GM12878 (cell line): ENCODE measurements around the gene DNAH17. TPM values are rescaled to one million over a fixed set of nuclear protein-coding genes. Genes with fewer than 3 reads are reported as not detected.

Experiments
- ATF7 ChIP-seq: fragments of 450-650 bp; IDR thresholded peaks from 2 replicates; pipeline ENCODE4 v1.6.1; 2016; ENCODE audit warnings: low read depth, mild to moderate bottlenecking
- CREM ChIP-seq: IDR thresholded peaks from 2 replicates; pipeline ENCODE4 v1.6.1; 2014; ENCODE audit warnings: antibody characterized with exemption, low read depth
- EP300 ChIP-seq, 2 experiments: fragments of 150-350 bp in 1 of 2; IDR thresholded peaks; 2 replicates each; pipeline ENCODE4 v1.6.1; 2011 to 2012; ENCODE audit warnings: low read depth in 2 of 2, low read length in 2 of 2, borderline replicate concordance in 1 of 2, improper control_type of control experiment in 1 of 2, inconsistent platforms in 1 of 2; ENCODE audit not compliant: control insufficient read depth in 1 of 2
- FOXM1 ChIP-seq: IDR thresholded peaks from 2 replicates; pipeline ENCODE4 v1.6.1; 2012; ENCODE audit warnings: low read depth, mild to moderate bottlenecking, inconsistent platforms, low read length, moderate library complexity
- IKZF1 ChIP-seq: fragments of 450-650 bp; conservative IDR thresholded peaks from 2 replicates; pipeline ENCODE4 v1.6.1; 2017; ENCODE audit warnings: antibody characterized with exemption, mild to moderate bottlenecking
- NFYA ChIP-seq: IDR thresholded peaks from 2 replicates; pipeline ENCODE4 v1.6.1; 2011; ENCODE audit warnings: low read depth, mild to moderate bottlenecking, low read length, improper control_type of control experiment, borderline replicate concordance
- PAX8 ChIP-seq: fragments of 450-650 bp; IDR thresholded peaks from 2 replicates; pipeline ENCODE4 v1.6.1; 2017; ENCODE audit warnings: mild to moderate bottlenecking, moderate library complexity
- RCOR1 ChIP-seq: conservative IDR thresholded peaks from 2 replicates; pipeline ENCODE4 v1.6.1; 2012; ENCODE audit warnings: low read depth, low read length, improper control_type of control experiment
- SMARCA5 ChIP-seq: fragments of 450-650 bp; IDR thresholded peaks from 2 replicates; pipeline ENCODE4 v1.6.1; 2017; ENCODE audit warnings: mild to moderate bottlenecking
- SP1 ChIP-seq: IDR thresholded peaks from one replicate; pipeline ENCODE4 v1.6.1; 2011; ENCODE audit warnings: low read depth, low read length
- SRF ChIP-seq, 2 experiments: IDR thresholded peaks; 2 replicates each; pipeline ENCODE4 v1.6.1; 2011; ENCODE audit warnings: low read depth in 2 of 2, low read length in 2 of 2, mild to moderate bottlenecking in 1 of 2, moderate library complexity in 1 of 2
- STAT1 ChIP-seq: fragments of 450-650 bp; conservative IDR thresholded peaks from 2 replicates; pipeline ENCODE4 v1.6.1; 2014; ENCODE audit warnings: antibody characterized with exemption, mild to moderate bottlenecking
- TCF3 ChIP-seq: IDR thresholded peaks from 2 replicates; pipeline ENCODE4 v1.6.1; 2012; ENCODE audit warnings: low read depth, mild to moderate bottlenecking, low read length, borderline replicate concordance; ENCODE audit not compliant: insufficient read depth
- YBX1 ChIP-seq: fragments of 450-650 bp; IDR thresholded peaks from 2 replicates; pipeline ENCODE4 v1.6.1; 2016; ENCODE audit warnings: antibody characterized with exemption
- ZNF24 ChIP-seq: fragments of 450-650 bp; IDR thresholded peaks from 2 replicates; pipeline ENCODE4 v1.6.1; 2017; ENCODE audit warnings: antibody characterized with exemption, mild to moderate bottlenecking
- polyA plus RNA-seq, 11 experiments: library from polyadenylated mRNA; depleted of rRNA in 4 of 11; unstranded in 6 of 11; stranded (reverse) in 5 of 11; fragments of >200 nt; fragmentation: Nextera tagmentation in 4 of 11; fragmentation: Illumina TruSeq in 1 of 11; extraction: Ambion mirVana in 4 of 11; extraction: Trizol in 1 of 11; gene quantifications; 1 replicate in 1 of 11; 2 replicates in 10 of 11; pipeline versions ENCODE4 v1.2.1 to v1.2.3, GENCODE V29; 2011 to 2016; ENCODE audit warnings: inconsistent platforms in 2 of 11, missing spikeins in 2 of 11, low read depth in 1 of 11
- total RNA-seq, 4 experiments: library from RNA; depleted of rRNA in 3 of 4; stranded (reverse); fragments of >200 nt in 3 of 4; fragmentation: Illumina TruSeq in 1 of 4; extraction: Trizol in 1 of 4; gene quantifications; 2 replicates each; pipeline versions ENCODE4 v1.2.1 to v1.2.3, GENCODE V29; 2013 to 2021
- TF ChIP-seq, protein P1 (sequence below): fragments of 450-650 bp; IDR thresholded peaks from 2 replicates; pipeline ENCODE4 v1.6.1; 2017; ENCODE audit warnings: mild to moderate bottlenecking, low read depth, inconsistent platforms; ENCODE audit not compliant: poor library complexity, severe bottlenecking
- TF ChIP-seq, protein P2 (sequence below): IDR thresholded peaks from 2 replicates; pipeline ENCODE4 v1.6.1; 2011; ENCODE audit warnings: borderline replicate concordance, low read depth, mild to moderate bottlenecking, moderate library complexity, low read length; ENCODE audit not compliant: insufficient read depth, poor library complexity, severe bottlenecking
- TF ChIP-seq, protein P3 (sequence below): IDR thresholded peaks from 2 replicates; pipeline ENCODE4 v1.6.1; 2011; ENCODE audit warnings: borderline replicate concordance, low read depth, mild to moderate bottlenecking, moderate library complexity, mixed read lengths, low read length; ENCODE audit not compliant: insufficient read depth; ENCODE audit errors: extremely low read length
- TF ChIP-seq, protein P4 (sequence below): fragments of 450-650 bp; IDR thresholded peaks from 2 replicates; pipeline ENCODE4 v1.6.1; 2018; ENCODE audit warnings: borderline replicate concordance, mild to moderate bottlenecking; ENCODE audit not compliant: partially characterized antibody
- TF ChIP-seq, protein P5 (sequence below): fragments of 450-650 bp; conservative IDR thresholded peaks from 2 replicates; pipeline ENCODE4 v1.6.1; 2017; ENCODE audit warnings: mild to moderate bottlenecking, moderate library complexity

DNAH17 gene
- total and polyA plus RNA-seq, 10 of the 15 experiments (the other 5 are each of a cell fraction or from before 2014, with no cell fraction given) = 0.16 to 2.9 (median 0.56) TPM

DNA sequence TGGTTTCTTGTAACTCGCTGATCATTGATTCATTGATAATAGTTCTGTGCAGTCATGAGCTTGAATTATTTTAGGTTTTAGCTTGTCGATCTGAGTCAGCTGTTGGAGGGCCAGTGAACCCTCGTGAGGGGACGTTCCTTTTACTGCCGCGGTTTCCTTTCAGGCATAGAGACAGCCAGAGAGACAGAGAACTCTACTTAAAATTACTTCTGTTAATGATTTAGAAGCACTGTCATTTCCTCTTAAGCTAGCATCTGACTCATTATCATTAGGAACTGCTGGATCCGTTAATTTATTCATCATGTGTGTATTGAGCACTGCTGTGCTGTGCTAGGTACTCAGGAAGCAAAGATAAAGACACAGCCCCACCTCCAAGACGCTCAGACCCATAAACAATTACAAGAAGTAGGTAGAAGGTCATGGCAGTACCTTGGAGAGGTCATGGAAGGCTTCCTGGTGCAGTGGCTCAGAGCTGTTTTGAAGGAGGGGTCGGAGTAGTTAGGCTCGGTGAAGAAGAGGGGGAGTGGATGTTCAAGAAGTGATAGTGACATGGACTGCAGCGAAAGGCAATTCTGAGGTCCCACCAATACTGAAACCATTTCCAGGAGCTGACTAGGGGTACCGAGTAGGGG is 195.5 kb downstream of the DNAH17 start (continued):
- TF ChIP-seq, protein P1, sequence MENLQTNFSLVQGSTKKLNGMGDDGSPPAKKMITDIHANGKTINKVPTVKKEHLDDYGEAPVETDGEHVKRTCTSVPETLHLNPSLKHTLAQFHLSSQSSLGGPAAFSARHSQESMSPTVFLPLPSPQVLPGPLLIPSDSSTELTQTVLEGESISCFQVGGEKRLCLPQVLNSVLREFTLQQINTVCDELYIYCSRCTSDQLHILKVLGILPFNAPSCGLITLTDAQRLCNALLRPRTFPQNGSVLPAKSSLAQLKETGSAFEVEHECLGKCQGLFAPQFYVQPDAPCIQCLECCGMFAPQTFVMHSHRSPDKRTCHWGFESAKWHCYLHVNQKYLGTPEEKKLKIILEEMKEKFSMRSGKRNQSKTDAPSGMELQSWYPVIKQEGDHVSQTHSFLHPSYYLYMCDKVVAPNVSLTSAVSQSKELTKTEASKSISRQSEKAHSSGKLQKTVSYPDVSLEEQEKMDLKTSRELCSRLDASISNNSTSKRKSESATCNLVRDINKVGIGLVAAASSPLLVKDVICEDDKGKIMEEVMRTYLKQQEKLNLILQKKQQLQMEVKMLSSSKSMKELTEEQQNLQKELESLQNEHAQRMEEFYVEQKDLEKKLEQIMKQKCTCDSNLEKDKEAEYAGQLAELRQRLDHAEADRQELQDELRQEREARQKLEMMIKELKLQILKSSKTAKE = peak; percentile 41
- TF ChIP-seq, protein P2, sequence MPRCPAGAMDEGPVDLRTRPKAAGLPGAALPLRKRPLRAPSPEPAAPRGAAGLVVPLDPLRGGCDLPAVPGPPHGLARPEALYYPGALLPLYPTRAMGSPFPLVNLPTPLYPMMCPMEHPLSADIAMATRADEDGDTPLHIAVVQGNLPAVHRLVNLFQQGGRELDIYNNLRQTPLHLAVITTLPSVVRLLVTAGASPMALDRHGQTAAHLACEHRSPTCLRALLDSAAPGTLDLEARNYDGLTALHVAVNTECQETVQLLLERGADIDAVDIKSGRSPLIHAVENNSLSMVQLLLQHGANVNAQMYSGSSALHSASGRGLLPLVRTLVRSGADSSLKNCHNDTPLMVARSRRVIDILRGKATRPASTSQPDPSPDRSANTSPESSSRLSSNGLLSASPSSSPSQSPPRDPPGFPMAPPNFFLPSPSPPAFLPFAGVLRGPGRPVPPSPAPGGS = no peak
- TF ChIP-seq IKZF1 (0 out of 2 replicates have a peak, but pooled peaks have one; percentile 15), STAT1 (no peak), ZNF24 (no peak), YBX1 (no peak), NFYA (no peak), ATF7 (no peak), SMARCA5 (no peak), TCF3 (no peak), EP300 (IDR thresholded peaks at IDR 0.05; ENCODE audit: borderline replicate concordance in 1 of 2, control insufficient read depth in 1 of 2, low read depth in 2 of 2, low read length in 2 of 2) (no peak), SP1 (no peak), RCOR1 (no peak), PAX8 (no peak), SRF (IDR thresholded peaks at IDR 0.05; ENCODE audit: low read depth in 2 of 2, low read length in 2 of 2) (no peak), FOXM1 (no peak), CREM (no peak)
- TF ChIP-seq, protein P3, sequence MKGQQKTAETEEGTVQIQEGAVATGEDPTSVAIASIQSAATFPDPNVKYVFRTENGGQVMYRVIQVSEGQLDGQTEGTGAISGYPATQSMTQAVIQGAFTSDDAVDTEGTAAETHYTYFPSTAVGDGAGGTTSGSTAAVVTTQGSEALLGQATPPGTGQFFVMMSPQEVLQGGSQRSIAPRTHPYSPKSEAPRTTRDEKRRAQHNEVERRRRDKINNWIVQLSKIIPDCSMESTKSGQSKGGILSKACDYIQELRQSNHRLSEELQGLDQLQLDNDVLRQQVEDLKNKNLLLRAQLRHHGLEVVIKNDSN = no peak
- TF ChIP-seq, protein P4, sequence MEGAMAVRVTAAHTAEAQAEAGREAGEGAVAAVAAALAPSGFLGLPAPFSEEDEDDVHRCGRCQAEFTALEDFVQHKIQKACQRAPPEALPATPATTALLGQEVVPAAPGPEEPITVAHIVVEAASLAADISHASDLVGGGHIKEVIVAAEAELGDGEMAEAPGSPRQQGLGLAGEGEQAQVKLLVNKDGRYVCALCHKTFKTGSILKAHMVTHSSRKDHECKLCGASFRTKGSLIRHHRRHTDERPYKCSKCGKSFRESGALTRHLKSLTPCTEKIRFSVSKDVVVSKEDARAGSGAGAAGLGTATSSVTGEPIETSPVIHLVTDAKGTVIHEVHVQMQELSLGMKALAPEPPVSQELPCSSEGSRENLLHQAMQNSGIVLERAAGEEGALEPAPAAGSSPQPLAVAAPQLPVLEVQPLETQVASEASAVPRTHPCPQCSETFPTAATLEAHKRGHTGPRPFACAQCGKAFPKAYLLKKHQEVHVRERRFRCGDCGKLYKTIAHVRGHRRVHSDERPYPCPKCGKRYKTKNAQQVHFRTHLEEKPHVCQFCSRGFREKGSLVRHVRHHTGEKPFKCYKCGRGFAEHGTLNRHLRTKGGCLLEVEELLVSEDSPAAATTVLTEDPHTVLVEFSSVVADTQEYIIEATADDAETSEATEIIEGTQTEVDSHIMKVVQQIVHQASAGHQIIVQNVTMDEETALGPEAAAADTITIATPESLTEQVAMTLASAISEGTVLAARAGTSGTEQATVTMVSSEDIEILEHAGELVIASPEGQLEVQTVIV = no peak
- TF ChIP-seq, protein P5, sequence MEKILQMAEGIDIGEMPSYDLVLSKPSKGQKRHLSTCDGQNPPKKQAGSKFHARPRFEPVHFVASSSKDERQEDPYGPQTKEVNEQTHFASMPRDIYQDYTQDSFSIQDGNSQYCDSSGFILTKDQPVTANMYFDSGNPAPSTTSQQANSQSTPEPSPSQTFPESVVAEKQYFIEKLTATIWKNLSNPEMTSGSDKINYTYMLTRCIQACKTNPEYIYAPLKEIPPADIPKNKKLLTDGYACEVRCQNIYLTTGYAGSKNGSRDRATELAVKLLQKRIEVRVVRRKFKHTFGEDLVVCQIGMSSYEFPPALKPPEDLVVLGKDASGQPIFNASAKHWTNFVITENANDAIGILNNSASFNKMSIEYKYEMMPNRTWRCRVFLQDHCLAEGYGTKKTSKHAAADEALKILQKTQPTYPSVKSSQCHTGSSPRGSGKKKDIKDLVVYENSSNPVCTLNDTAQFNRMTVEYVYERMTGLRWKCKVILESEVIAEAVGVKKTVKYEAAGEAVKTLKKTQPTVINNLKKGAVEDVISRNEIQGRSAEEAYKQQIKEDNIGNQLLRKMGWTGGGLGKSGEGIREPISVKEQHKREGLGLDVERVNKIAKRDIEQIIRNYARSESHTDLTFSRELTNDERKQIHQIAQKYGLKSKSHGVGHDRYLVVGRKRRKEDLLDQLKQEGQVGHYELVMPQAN = 0 out of 2 replicates have a peak, but pooled peaks have one; percentile 22
